Activated CD8-positive, alpha-beta T cell treated with anti-CD3 and anti-CD28 coated beads for 36 hours (primary cell): ENCODE data around the gene TICRR. TPM values are rescaled to one million over a fixed set of nuclear protein-coding genes. Genes with fewer than 3 reads are reported as not detected.

Experiments used
- ATAC-seq: fragments of 200-7000 bp; cut with Tn5 transposase; one replicate; pipeline ENCODE4 v1.10.0; 2021; ENCODE audit warnings: mild to moderate bottlenecking, moderate library complexity
- CTCF ChIA-PET: fragments of 350-600 bp; sonication (Branson Sonifier 250); formaldehyde crosslinking; loops from one replicate; lab custom pipeline; 2021; ENCODE audit warnings: antibody characterized with exemption; lab: Charles Lee
- POLR2A ChIA-PET: fragments of 350-600 bp; sonication (Branson Sonifier 250); formaldehyde crosslinking; loops from one replicate; lab custom pipeline; 2021; ENCODE audit warnings: antibody characterized with exemption; lab: Charles Lee
- DNase-seq: peaks from one replicate; pipeline ENCODE4 v3.0.0-alpha.2; 2020
- H3K27ac Mint-ChIP-seq: one replicate; pipeline ENCODE4 v1.8.0; 2021; ENCODE audit warnings: mild to moderate bottlenecking, mixed read lengths
- H3K27me3 Mint-ChIP-seq: one replicate; pipeline ENCODE4 v1.8.0; 2021; ENCODE audit warnings: mixed read lengths
- H3K36me3 Mint-ChIP-seq: one replicate; pipeline ENCODE4 v1.8.0; 2021; ENCODE audit warnings: low read depth, mixed read lengths
- H3K4me1 Mint-ChIP-seq: one replicate; pipeline ENCODE4 v1.8.0; 2021; ENCODE audit warnings: low read depth, mixed read lengths
- H3K4me3 Mint-ChIP-seq: one replicate; pipeline ENCODE4 v1.8.0; 2021; ENCODE audit warnings: mild to moderate bottlenecking, moderate library complexity, mixed read lengths
- H3K9me3 Mint-ChIP-seq: one replicate; pipeline ENCODE4 v1.8.0; 2021; ENCODE audit warnings: mixed read lengths
- CTCF ChIP-seq: fragments of 200-600 bp; IDR thresholded peaks from one replicate; pipeline ENCODE4 v1.8.0; 2022; ENCODE audit warnings: antibody characterized with exemption, mild to moderate bottlenecking
- intact Hi-C: fragments of 100-400 bp; cut with micrococcal nuclease; formaldehyde crosslinking; loops from one replicate; pipeline ENCODE4 v1.10.0; 2022
- total RNA-seq, 2 experiments: library from RNA; stranded (reverse); gene quantifications; one replicate each; pipeline ENCODE4 v1.2.3, GENCODE V29; 2021

The TICRR gene
- total RNA-seq, 2 experiments from 2014 or later: 27.0 to 29.2 TPM

GRCh38 chr15:89657686-89658200, 82.5 kb downstream of the TICRR start:
- no peak overlapping the region for H3K4me3 Mint-ChIP-seq
- H3K9me3 Mint-ChIP-seq: no peaks in the 10 kb centered on the region
- no peak overlapping the region for H3K27ac Mint-ChIP-seq
- peaks cover 45% of the 10 kb centered on the region for H3K27me3 Mint-ChIP-seq
- POLR2A ChIA-PET: no interaction called here
- H3K4me1 Mint-ChIP-seq: peaks cover 18% of the 10 kb centered on the region
- intact Hi-C loops: no loop called here
- CTCF ChIA-PET: interaction anchor here (1.4 to 3.6 kb wide), 4 partner anchors 10 to 15 kb away, joined by 3 to 13 read pairs (median 6); no protein-coding TSS in a partner anchor
- DNase-seq: no peak
- H3K36me3 Mint-ChIP-seq: peaks cover 3% of the 10 kb centered on the region
- no peak for ATAC-seq
- TF ChIP-seq CTCF: no peak

- Mint-ChIP-seq H3K4me1 (peaks cover 17% of the 10 kb centered on the region), H3K9me3 (no peaks in the 10 kb centered on the region), H3K4me3 (no peak overlapping the region), H3K27me3 (peaks cover 38% of the 10 kb centered on the region), H3K27ac (no peak overlapping the region), H3K36me3 (peaks cover 2% of the 10 kb centered on the region)
- no peak for ATAC-seq
- no peak for DNase-seq
- CTCF ChIA-PET: interaction anchor here (0.9 to 3.6 kb wide), 2 partner anchors 13 to 14 kb away, joined by 3 to 13 read pairs; no protein-coding TSS in a partner anchor
- POLR2A ChIA-PET: no interaction called here
- intact Hi-C loops: no loop called here
- no peak for TF ChIP-seq CTCF
Observed at GRCh38 chr15:89659295-89659694, 84.0 kb downstream of the TICRR start.

GRCh38 chr15:89660556-89660955, 85.3 kb downstream of the TICRR start:
- no peaks in the 10 kb centered on the region for H3K36me3 Mint-ChIP-seq

GRCh38 chr15:89662893-89663626, 87.8 kb downstream of the TICRR start:
- H3K27ac Mint-ChIP-seq: no peak overlapping the region
- no peak for TF ChIP-seq CTCF
- H3K9me3 Mint-ChIP-seq: no peaks in the 10 kb centered on the region
- intact Hi-C loops: no loop called here
- ChIA-PET CTCF (interaction anchor here (0.9 to 1.5 kb wide), 2 partner anchors 15 to 97 kb away, joined by 3 to 5 read pairs; no protein-coding TSS in a partner anchor), POLR2A (interaction anchor here (1.3 to 1.4 kb wide), 2 partner anchors 9 to 40 kb away, joined by 3 to 4 read pairs; no protein-coding TSS in a partner anchor)
- no peak for ATAC-seq
- no peaks in the 10 kb centered on the region for H3K36me3 Mint-ChIP-seq
- peaks cover 4% of the 10 kb centered on the region for H3K4me1 Mint-ChIP-seq
- DNase-seq: no peak
- no peak overlapping the region for H3K4me3 Mint-ChIP-seq
- H3K27me3 Mint-ChIP-seq: peaks cover 41% of the 10 kb centered on the region

More at GRCh38 chr15:89660556-89660955, 85.3 kb downstream of the TICRR start:
- H3K4me3 Mint-ChIP-seq: no peak overlapping the region
- ATAC-seq: no peak
- peaks cover 40% of the 10 kb centered on the region for H3K27me3 Mint-ChIP-seq
- TF ChIP-seq CTCF: no peak
- peaks cover 12% of the 10 kb centered on the region for H3K4me1 Mint-ChIP-seq
- no peak for DNase-seq
- H3K9me3 Mint-ChIP-seq: no peaks in the 10 kb centered on the region
- POLR2A ChIA-PET: interaction anchor here (1.1 kb wide), 1 partner anchor 13 kb away, joined by 3 read pairs; no protein-coding TSS in a partner anchor
- intact Hi-C loops: no loop called here
- H3K27ac Mint-ChIP-seq: no peak overlapping the region
- CTCF ChIA-PET: interaction anchor here (0.9 to 1.5 kb wide), 5 partner anchors 13 to 302 kb away, joined by 3 to 5 read pairs (median 3); no protein-coding TSS in a partner anchor
